PC-3 (cell line): Measurements from ENCODE around the gene SUPT7L. TPM values are rescaled to one million over a fixed set of nuclear protein-coding genes. Genes with fewer than 3 reads are reported as not detected.
A peak's percentile ranks its signal among the peaks of the same experiment; 100 is the strongest.

ENCODE experiments used
- ATAC-seq: fragments of 200-7000 bp; cut with Tn5 transposase; 2 replicates; pipeline ENCODE4 v1.9.1; 2020; ENCODE audit warnings: mild to moderate bottlenecking, moderate library complexity
- BruUV-seq: library from RNA; stranded (reverse); fragments of 400-500 nt; replicated peaks from 2 replicates; lab custom pipeline; 2021; lab: Mats Ljungman, UMichigan
- CTCF ChIA-PET: fragments of 300-600 bp; sonication (Branson Sonifier 250); formaldehyde crosslinking; loops from one replicate; lab custom pipeline; 2022; ENCODE audit warnings: antibody characterized with exemption; lab: Charles Lee
- POLR2A ChIA-PET: fragments of 300-600 bp; sonication (Branson Sonifier 250); formaldehyde crosslinking; loops from one replicate; lab custom pipeline; 2022; ENCODE audit warnings: antibody characterized with exemption; ENCODE audit not compliant: unreplicated experiment; lab: Charles Lee
- DNase-seq: peaks from one replicate; pipeline ENCODE4 v3.0.0-alpha.2; 2015
- H2AFZ ChIP-seq: fragments of 300-600 bp; sonication (generic); 2 replicates; pipeline ENCODE4 v1.6.0; 2016; ENCODE audit warnings: antibody characterized with exemption, low read length
- H3F3A ChIP-seq: fragments of 300-600 bp; sonication (generic); one replicate; pipeline ENCODE4 v1.6.0; 2017; ENCODE audit warnings: antibody characterized with exemption, low read length, control low read depth, mild to moderate bottlenecking; ENCODE audit not compliant: unreplicated experiment
- H3K27ac ChIP-seq: fragments of 300-600 bp; sonication (generic); 2 replicates; pipeline ENCODE4 v1.5.1; 2016; ENCODE audit warnings: mild to moderate bottlenecking, low read length
- H3K27me3 ChIP-seq: fragments of 300-600 bp; sonication (generic); 2 replicates; pipeline ENCODE4 v1.6.1; 2016; ENCODE audit warnings: low read length, mixed read lengths
- H3K36me3 ChIP-seq: fragments of 300-600 bp; sonication (generic); 2 replicates; pipeline ENCODE4 v1.6.1; 2016; ENCODE audit warnings: low read depth, mixed run types, low read length, mixed read lengths
- H3K4me1 ChIP-seq: fragments of 300-600 bp; sonication (generic); 2 replicates; pipeline ENCODE4 v1.5.1; 2016; ENCODE audit warnings: low read length; ENCODE audit not compliant: insufficient read depth
- H3K4me2 ChIP-seq: fragments of 300-600 bp; sonication (generic); 2 replicates; pipeline ENCODE4 v1.6.0; 2016; ENCODE audit warnings: low read length
- H3K4me3 ChIP-seq: fragments of 300-600 bp; sonication (generic); 2 replicates; pipeline ENCODE4 v1.5.1; 2016; ENCODE audit warnings: mild to moderate bottlenecking, low read length, mixed read lengths
- H3K79me2 ChIP-seq: fragments of 300-600 bp; sonication (generic); 2 replicates; pipeline ENCODE4 v1.6.1; 2017; ENCODE audit warnings: low read length, mixed read lengths
- H3K9ac ChIP-seq: fragments of 300-600 bp; sonication (generic); 2 replicates; pipeline ENCODE4 v1.6.0; 2016; ENCODE audit warnings: mild to moderate bottlenecking, low read length
- H3K9me2 ChIP-seq: fragments of 300-600 bp; sonication (generic); replicated peaks from 2 replicates; pipeline ENCODE4 v1.6.1; 2016; ENCODE audit warnings: mixed run types, low read length, mixed read lengths
- H3K9me3 ChIP-seq: fragments of 300-600 bp; sonication (generic); 2 replicates; pipeline ENCODE4 v1.6.1; 2016; ENCODE audit warnings: low read length, mixed read lengths
- H4K20me1 ChIP-seq: fragments of 300-600 bp; sonication (generic); 2 replicates; pipeline ENCODE4 v1.6.1; 2016; ENCODE audit warnings: low read length, mixed read lengths
- CTCF ChIP-seq: fragments of 300-600 bp; sonication (generic); conservative IDR thresholded peaks from 2 replicates; pipeline ENCODE4 v1.5.1; 2017; ENCODE audit warnings: antibody characterized with exemption, low read depth, mild to moderate bottlenecking, low read length
- EZH2 ChIP-seq: fragments of 300-600 bp; sonication (generic); IDR thresholded peaks from one replicate; pipeline ENCODE4 v1.6.1; 2017; ENCODE audit warnings: antibody characterized with exemption, mild to moderate bottlenecking, low read length; ENCODE audit not compliant: unreplicated experiment
- EZH2phosphoT487 ChIP-seq: fragments of 300-600 bp; sonication (generic); IDR thresholded peaks from 2 replicates; pipeline ENCODE4 v1.6.1; 2018; ENCODE audit warnings: mild to moderate bottlenecking, antibody characterized with exemption, low read length, borderline replicate concordance
- intact Hi-C: fragments of 100-400 bp; cut with micrococcal nuclease; formaldehyde crosslinking; loops from 2 replicates; pipeline ENCODE4 v1.9.0; 2023
- total RNA-seq: library from RNA; depleted of rRNA; stranded (reverse); fragments of >200 nt; gene quantifications from 2 replicates; pipeline ENCODE4 v1.2.3, GENCODE V29; 2014

SUPT7L gene
- total RNA-seq, 1 experiment from 2014 or later: 23.4 TPM

GRCh38 chr2:27624943-27625342 is 38.5 kb downstream of the SUPT7L start:
- no TSS peak for BruUV-seq
- no peak for DNase-seq
- ATAC-seq: no peak
- Histone ChIP-seq H4K20me1 (no peaks in the 10 kb centered on the region), H3K27me3 (no peaks in the 10 kb centered on the region), H3K9me2 (peaks cover 3% of the 10 kb centered on the region; the same call in 1 of the 2 replicates), H3K9ac (no peak overlapping the region), H3K9me3 (no peaks in the 10 kb centered on the region), H3K4me2 (no peak overlapping the region), H3K79me2 (peaks cover 11% of the 10 kb centered on the region), H3K4me3 (no peak overlapping the region), H3F3A (no peaks in the 10 kb centered on the region), H2AFZ (no peak overlapping the region), H3K36me3 (no peaks in the 10 kb centered on the region), H3K27ac (no peak overlapping the region), H3K4me1 (peaks cover 34% of the 10 kb centered on the region)
- TF ChIP-seq CTCF: no peak
- no peak for TF ChIP-seq EZH2
- no peak for TF ChIP-seq EZH2phosphoT487
- ChIA-PET POLR2A (no interaction called here), CTCF (no interaction called here)
- intact Hi-C loops: no loop called here

GRCh38 chr2:27622921-27623384 is 40.5 kb downstream of the SUPT7L start:
- no TSS peak for BruUV-seq
- peaks cover 31% of the 10 kb centered on the region for H3K4me1 ChIP-seq
- no peak for TF ChIP-seq EZH2phosphoT487
- no peak for TF ChIP-seq CTCF
- no peak for TF ChIP-seq EZH2
- H2AFZ ChIP-seq: no peak overlapping the region
- no peaks in the 10 kb centered on the region for H3K27me3 ChIP-seq
- H3K36me3 ChIP-seq: no peaks in the 10 kb centered on the region
- CTCF ChIA-PET: no interaction called here
- no peaks in the 10 kb centered on the region for H3F3A ChIP-seq
- H3K9me2 ChIP-seq: peaks cover 3% of the 10 kb centered on the region; the same call in 1 of the 2 replicates
- DNase-seq (peak; percentile 79), ATAC-seq (peak; percentile 56)
- H3K9ac ChIP-seq: no peak overlapping the region
- no peak overlapping the region for H3K27ac ChIP-seq
- H3K4me3 ChIP-seq: no peak overlapping the region
- peak overlapping the region; percentile 15; the same call in 1 of the 2 replicates for H3K4me2 ChIP-seq
- POLR2A ChIA-PET: interaction anchor here (0.7 kb wide), 1 partner anchor 195 kb away, joined by 3 read pairs; no protein-coding TSS in a partner anchor
- H4K20me1 ChIP-seq: no peaks in the 10 kb centered on the region
- H3K9me3 ChIP-seq: no peaks in the 10 kb centered on the region
- H3K79me2 ChIP-seq: no peaks in the 10 kb centered on the region
- intact Hi-C loops: no loop called here

- H3K9me3 ChIP-seq: no peaks in the 10 kb centered on the region
- no peak overlapping the region for H3K4me3 ChIP-seq
Observed at GRCh38 chr2:27621524-27621923, 41.9 kb downstream of the SUPT7L start.

More at GRCh38 chr2:27621524-27621923, 41.9 kb downstream of the SUPT7L start:
- POLR2A ChIA-PET: no interaction called here
- Histone ChIP-seq H3K36me3 (no peaks in the 10 kb centered on the region), H4K20me1 (no peaks in the 10 kb centered on the region), H3K4me1 (peaks cover 17% of the 10 kb centered on the region), H3K9ac (no peak overlapping the region), H3K27me3 (no peaks in the 10 kb centered on the region), H3K79me2 (no peaks in the 10 kb centered on the region), H2AFZ (no peak overlapping the region), H3K4me2 (no peak overlapping the region), H3K9me2 (peaks cover 3% of the 10 kb centered on the region; the same call in 1 of the 2 replicates), H3K27ac (no peak overlapping the region), H3F3A (no peaks in the 10 kb centered on the region)
- no TSS peak for BruUV-seq
- DNase-seq (no peak), ATAC-seq (no peak)
- intact Hi-C loops: no loop called here
- TF ChIP-seq CTCF (peak; percentile 39; the same call in 1 of the 2 replicates), EZH2phosphoT487 (no peak)
- CTCF ChIA-PET: interaction anchor here (0.7 kb wide), 1 partner anchor 14 kb away, joined by 3 read pairs; no protein-coding TSS in a partner anchor
